Midbrain (tissue), 1 donor: Measurements from ENCODE around the gene ZNF157.
A peak's percentile ranks its signal among the peaks of the same experiment; 100 is the strongest.
"Not testable (repeated sequence)": the region's sequence is repeated elsewhere in the genome, so short reads cannot be mapped to it uniquely, and the experiment has no call there.

Experiments used
- DNase-seq: peaks from one replicate; lab custom pipeline; 2025; lab: John Stamatoyannopoulos, UW

The ZNF157 gene

GRCh38 chrX:47370278-47370677 lies at the start of gene ZNF157:
Gene ZNF157, plus strand, starts transcription at chrX:47370578. Its CDS starts 91 bp downstream, at chrX:47370669.
- no peak for DNase-seq

- peak; percentile 67 for DNase-seq
Measured at GRCh38 chrX:47321386-47321785, 49.0 kb upstream of the ZNF157 start.

GRCh38 chrX:47321823-47322371 lies 48.5 kb upstream of the ZNF157 start:
- no peak for DNase-seq

- DNase-seq: no peak
Measured at GRCh38 chrX:47327902-47328301, 42.5 kb upstream of the ZNF157 start.

- DNase-seq: not testable (repeated sequence)
Measured at GRCh38 chrX:47332729-47333128, 37.6 kb upstream of the ZNF157 start.

- DNase-seq: no peak
Measured at GRCh38 chrX:47351706-47352105, 18.7 kb upstream of the ZNF157 start.

GRCh38 chrX:47358387-47359065 lies 11.9 kb upstream of the ZNF157 start:
- no peak for DNase-seq

GRCh38 chrX:47360423-47361179 lies 9.8 kb upstream of the ZNF157 start:
- DNase-seq: no peak

GRCh38 chrX:47361538-47362511 lies 8.6 kb upstream of the ZNF157 start:
- DNase-seq: peak; percentile 88

- DNase-seq: peak; percentile 73
Measured at GRCh38 chrX:47366041-47366722, 4.2 kb upstream of the ZNF157 start.

GRCh38 chrX:47373198-47373597 lies 2.8 kb downstream of the ZNF157 start:
- no peak for DNase-seq

GRCh38 chrX:47380268-47380667 lies 9.9 kb downstream of the ZNF157 start:
- DNase-seq: no peak

GRCh38 chrX:47380837-47381236 lies 10.5 kb downstream of the ZNF157 start:
- DNase-seq: not testable (repeated sequence)

GRCh38 chrX:47384502-47384901 lies 14.1 kb downstream of the ZNF157 start:
- DNase-seq: peak; percentile 66

GRCh38 chrX:47390780-47391179 lies 20.4 kb downstream of the ZNF157 start:
- DNase-seq: no peak

- DNase-seq: no peak
Measured at GRCh38 chrX:47413179-47413594, 42.8 kb downstream of the ZNF157 start.

- no peak for DNase-seq
Measured at GRCh38 chrX:47420265-47420664, 49.9 kb downstream of the ZNF157 start.

GRCh38 chrX:47420962-47421361 lies 50.6 kb downstream of the ZNF157 start:
- DNase-seq: no peak

GRCh38 chrX:47422444-47422843 lies 52.1 kb downstream of the ZNF157 start:
- DNase-seq: no peak

- DNase-seq: no peak
Measured at GRCh38 chrX:47430925-47431324, 60.5 kb downstream of the ZNF157 start.

- no peak for DNase-seq
Measured at GRCh38 chrX:47446431-47446830, 76.1 kb downstream of the ZNF157 start.
